ENCODE data around the gene PADI2.

Gene PADI2

GRCh38 chr1:17102232-17102631 is 17.0 kb downstream of the PADI2 start:
- H3K27me3 ChIP-seq (ENCODE audit: control insufficient read depth, low read length), result peaks cover 14% of the 10 kb centered on the region
- no peaks in the 10 kb centered on the region for H3K4me1 ChIP-seq (ENCODE audit: control insufficient read depth, low read length)
- H4K20me1 ChIP-seq (ENCODE audit: control insufficient read depth, insufficient read depth, low read depth, low read length), result no peaks in the 10 kb centered on the region
- H3K36me3 ChIP-seq (ENCODE audit: control insufficient read depth, low read length), result no peaks in the 10 kb centered on the region
- H3K27ac ChIP-seq (ENCODE audit: low read depth, low read length), result no peak overlapping the region
- TF ChIP-seq, protein P1, sequence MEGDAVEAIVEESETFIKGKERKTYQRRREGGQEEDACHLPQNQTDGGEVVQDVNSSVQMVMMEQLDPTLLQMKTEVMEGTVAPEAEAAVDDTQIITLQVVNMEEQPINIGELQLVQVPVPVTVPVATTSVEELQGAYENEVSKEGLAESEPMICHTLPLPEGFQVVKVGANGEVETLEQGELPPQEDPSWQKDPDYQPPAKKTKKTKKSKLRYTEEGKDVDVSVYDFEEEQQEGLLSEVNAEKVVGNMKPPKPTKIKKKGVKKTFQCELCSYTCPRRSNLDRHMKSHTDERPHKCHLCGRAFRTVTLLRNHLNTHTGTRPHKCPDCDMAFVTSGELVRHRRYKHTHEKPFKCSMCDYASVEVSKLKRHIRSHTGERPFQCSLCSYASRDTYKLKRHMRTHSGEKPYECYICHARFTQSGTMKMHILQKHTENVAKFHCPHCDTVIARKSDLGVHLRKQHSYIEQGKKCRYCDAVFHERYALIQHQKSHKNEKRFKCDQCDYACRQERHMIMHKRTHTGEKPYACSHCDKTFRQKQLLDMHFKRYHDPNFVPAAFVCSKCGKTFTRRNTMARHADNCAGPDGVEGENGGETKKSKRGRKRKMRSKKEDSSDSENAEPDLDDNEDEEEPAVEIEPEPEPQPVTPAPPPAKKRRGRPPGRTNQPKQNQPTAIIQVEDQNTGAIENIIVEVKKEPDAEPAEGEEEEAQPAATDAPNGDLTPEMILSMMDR (IDR thresholded peaks at IDR 0.05; ENCODE audit: low read depth, low read length, poor library complexity, severe bottlenecking), result no peak
- no peak for TF ChIP-seq EZH2phosphoT487 (IDR thresholded peaks at IDR 0.05; ENCODE audit: borderline replicate concordance, low read length)
- H3K4me2 ChIP-seq (ENCODE audit: low read length), result no peak overlapping the region
- no peaks in the 10 kb centered on the region for H3K9me3 ChIP-seq (ENCODE audit: control insufficient read depth, insufficient read depth, low read length)
- H3K79me2 ChIP-seq (ENCODE audit: control insufficient read depth, low read length), result no peaks in the 10 kb centered on the region
- no peaks in the 10 kb centered on the region for H3K9me2 ChIP-seq (replicated peaks; ENCODE audit: control insufficient read depth, low read length)
- H3F3A ChIP-seq (ENCODE audit: control insufficient read depth, insufficient read depth), result no peaks in the 10 kb centered on the region
- no peak overlapping the region for H3K4me3 ChIP-seq (ENCODE audit: low read length)

- H3K79me2 ChIP-seq (ENCODE audit: control insufficient read depth, low read length), result no peaks in the 10 kb centered on the region
- H3K27me3 ChIP-seq (ENCODE audit: control insufficient read depth, low read length), result peaks cover 8% of the 10 kb centered on the region
- H3K9me2 ChIP-seq (replicated peaks; ENCODE audit: control insufficient read depth, low read length), result no peaks in the 10 kb centered on the region
- no peak overlapping the region for H3K27ac ChIP-seq (ENCODE audit: low read depth, low read length)
- H3K4me3 ChIP-seq (ENCODE audit: low read length), result no peak overlapping the region
- no peaks in the 10 kb centered on the region for H3F3A ChIP-seq (ENCODE audit: control insufficient read depth, insufficient read depth)
- H4K20me1 ChIP-seq (ENCODE audit: control insufficient read depth, insufficient read depth, low read depth, low read length), result no peaks in the 10 kb centered on the region
- H3K36me3 ChIP-seq (ENCODE audit: control insufficient read depth, low read length), result no peaks in the 10 kb centered on the region
- TF ChIP-seq, protein P1 (IDR thresholded peaks at IDR 0.05; ENCODE audit: low read depth, low read length, poor library complexity, severe bottlenecking), result no peak
- no peak for TF ChIP-seq EZH2phosphoT487 (IDR thresholded peaks at IDR 0.05; ENCODE audit: borderline replicate concordance, low read length)
- H3K4me2 ChIP-seq (ENCODE audit: low read length), result no peak overlapping the region
- H3K9me3 ChIP-seq (ENCODE audit: control insufficient read depth, insufficient read depth, low read length), result no peaks in the 10 kb centered on the region
- H3K4me1 ChIP-seq (ENCODE audit: control insufficient read depth, low read length), result no peaks in the 10 kb centered on the region
These were observed 18.0 kb downstream of the PADI2 start for GRCh38 chr1:17101261-17101660.

DNA sequence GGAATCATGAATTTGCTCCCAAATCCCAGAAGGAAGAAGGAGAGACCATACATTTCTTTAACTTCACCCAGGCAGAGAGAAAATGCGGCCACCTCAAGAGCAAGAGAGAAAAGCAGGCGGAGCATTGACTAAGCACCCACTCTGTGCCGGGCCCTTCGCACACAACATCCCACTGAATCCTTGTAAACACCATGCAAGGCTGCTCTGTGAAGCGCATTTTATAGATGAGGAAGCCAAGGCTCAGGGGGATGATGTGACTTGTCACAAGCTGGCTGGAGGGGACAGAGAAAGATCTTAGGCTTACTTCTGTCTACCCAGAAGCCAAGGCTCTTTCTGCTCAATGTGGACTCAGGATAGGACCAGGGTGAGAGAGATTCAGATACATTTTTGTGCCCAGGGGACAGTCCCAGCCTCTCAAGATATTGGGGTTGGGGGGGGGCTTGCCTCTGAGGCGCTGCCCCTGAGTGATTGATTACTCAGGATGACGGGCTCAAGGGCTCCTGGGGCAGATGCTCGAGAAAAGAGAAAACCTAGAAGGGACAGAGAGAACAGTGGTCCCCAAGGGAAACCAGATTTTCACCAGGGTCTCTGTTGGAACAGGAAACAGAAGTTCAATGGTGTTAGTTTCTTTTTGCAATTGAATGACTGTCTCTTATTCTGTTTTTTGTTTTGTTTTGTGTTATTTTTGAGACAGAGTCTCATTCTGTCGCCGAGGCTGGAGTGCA is 19.5 kb downstream of the PADI2 start:
- Histone ChIP-seq H3K27me3 (ENCODE audit: control insufficient read depth, low read length) (peaks cover 4% of the 10 kb centered on the region), H4K20me1 (ENCODE audit: control insufficient read depth, insufficient read depth, low read depth, low read length) (no peaks in the 10 kb centered on the region), H3K9me2 (replicated peaks; ENCODE audit: control insufficient read depth, low read length) (no peaks in the 10 kb centered on the region), H3K36me3 (ENCODE audit: control insufficient read depth, low read length) (no peaks in the 10 kb centered on the region), H3K79me2 (ENCODE audit: control insufficient read depth, low read length) (no peaks in the 10 kb centered on the region), H3F3A (ENCODE audit: control insufficient read depth, insufficient read depth) (no peaks in the 10 kb centered on the region), H3K4me2 (ENCODE audit: low read length) (no peak overlapping the region), H3K9me3 (ENCODE audit: control insufficient read depth, insufficient read depth, low read length) (no peaks in the 10 kb centered on the region), H3K27ac (ENCODE audit: low read depth, low read length) (no peak overlapping the region), H3K4me1 (ENCODE audit: control insufficient read depth, low read length) (no peaks in the 10 kb centered on the region), H3K4me3 (ENCODE audit: low read length) (no peak overlapping the region)
- TF ChIP-seq, protein P1 (IDR thresholded peaks at IDR 0.05; ENCODE audit: low read depth, low read length, poor library complexity, severe bottlenecking), result no peak
- no peak for TF ChIP-seq EZH2phosphoT487 (IDR thresholded peaks at IDR 0.05; ENCODE audit: borderline replicate concordance, low read length)
